Measurements from ENCODE around the gene DBF4. TPM values are rescaled to one million over a fixed set of nuclear protein-coding genes. Genes with fewer than 3 reads are reported as not detected.

DBF4 gene
- total and polyA plus RNA-seq, 10 of the 15 experiments (the other 5 are each of a cell fraction or from before 2014, with no cell fraction given), result 29.3 to 89.8 (median 62.4) TPM

DNA sequence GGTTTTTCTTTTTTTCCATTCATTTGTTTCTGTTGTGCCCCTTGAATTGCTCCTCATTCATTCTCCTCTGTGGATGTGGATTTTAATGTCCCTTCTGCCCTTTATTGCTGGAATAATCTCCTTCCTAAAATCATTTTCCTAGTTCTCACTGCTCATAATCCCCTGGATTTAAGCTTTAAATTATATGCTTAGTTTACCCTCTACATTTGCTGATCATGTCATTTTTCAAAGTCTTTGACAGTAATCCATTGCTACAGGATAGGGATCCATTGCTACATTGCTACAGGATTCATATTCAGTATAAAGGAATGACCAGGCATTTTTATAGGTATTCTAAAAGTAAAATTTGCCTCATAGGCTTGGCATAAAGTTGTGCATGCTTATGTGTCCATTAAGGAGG lies 72.1 kb downstream of the DBF4 start:
- SMC1A ChIA-PET (ENCODE audit: uncharacterized antibody, unreplicated experiment), result interaction anchor here (1.4 to 1.6 kb wide), 2 partner anchors 16 to 68 kb away, joined by 3 to 4 read pairs; no protein-coding TSS in a partner anchor
- intact Hi-C loops (cut with micrococcal nuclease; ENCODE audit: unreplicated experiment) (no loop called here), in situ Hi-C loops (cut with MboI) (no loop called here)
- Histone ChIP-seq H3K4me3 (no peak overlapping the region), H3K27ac (ENCODE audit: control insufficient read depth, insufficient read depth) (no peak overlapping the region), H3K9me3 (replicated peaks; ENCODE audit: control insufficient read depth, insufficient read depth, low read length) (no peaks in the 10 kb centered on the region; the same call in 2 of the 3 replicates), H2AFZ (ENCODE audit: control insufficient read depth, low read depth, low read length) (no peak overlapping the region), H3K79me2 (ENCODE audit: control insufficient read depth, insufficient read depth, low read length) (peaks cover 1% of the 10 kb centered on the region), H3K4me1 (ENCODE audit: control insufficient read depth, insufficient read depth, low read length) (peaks cover 6% of the 10 kb centered on the region; the same call in 1 of the 2 replicates), H3K36me3 (ENCODE audit: control insufficient read depth in 2 of 2, insufficient read depth in 2 of 2, low read length in 1 of 2) (no peaks in the 10 kb centered on the region), H3K9ac (ENCODE audit: control insufficient read depth, insufficient read depth, low read length) (no peak overlapping the region), H3K27me3 (replicated peaks in 1 of 2; ENCODE audit: control insufficient read depth in 2 of 2, insufficient read depth in 2 of 2, low read length in 1 of 2) (no peaks in the 10 kb centered on the region), H3K4me2 (ENCODE audit: control insufficient read depth, insufficient read depth) (no peak overlapping the region), H4K20me1 (ENCODE audit: control insufficient read depth, insufficient read depth) (no peaks in the 10 kb centered on the region)
- ATAC-seq (no peak), FAIRE-seq (no peak), DNase-seq (ENCODE audit: low read depth, low spot score) (no peak)
- TF ChIP-seq ZNF384 (IDR thresholded peaks at IDR 0.05; ENCODE audit: borderline replicate concordance, low read depth, low read length) (no peak), IRF4 (IDR thresholded peaks at IDR 0.05; ENCODE audit: low read depth, low read length) (no peak), ZNF207 (IDR thresholded peaks at IDR 0.05; ENCODE audit: borderline replicate concordance) (no peak), SRF (IDR thresholded peaks at IDR 0.05; ENCODE audit: low read depth in 2 of 2, low read length in 2 of 2) (no peak), TAF1 (IDR thresholded peaks at IDR 0.05; ENCODE audit: borderline replicate concordance, low read depth, low read length) (no peak), CBFB (IDR thresholded peaks at IDR 0.05; ENCODE audit: low read depth) (no peak), HCFC1 (IDR thresholded peaks at IDR 0.05; ENCODE audit: low read length) (no peak), NFXL1 (IDR thresholded peaks at IDR 0.05; ENCODE audit: borderline replicate concordance) (no peak), POLR2AphosphoS2 (IDR thresholded peaks at IDR 0.05; ENCODE audit: low read depth, low read length) (no peak)
- TF ChIP-seq, protein P1, sequence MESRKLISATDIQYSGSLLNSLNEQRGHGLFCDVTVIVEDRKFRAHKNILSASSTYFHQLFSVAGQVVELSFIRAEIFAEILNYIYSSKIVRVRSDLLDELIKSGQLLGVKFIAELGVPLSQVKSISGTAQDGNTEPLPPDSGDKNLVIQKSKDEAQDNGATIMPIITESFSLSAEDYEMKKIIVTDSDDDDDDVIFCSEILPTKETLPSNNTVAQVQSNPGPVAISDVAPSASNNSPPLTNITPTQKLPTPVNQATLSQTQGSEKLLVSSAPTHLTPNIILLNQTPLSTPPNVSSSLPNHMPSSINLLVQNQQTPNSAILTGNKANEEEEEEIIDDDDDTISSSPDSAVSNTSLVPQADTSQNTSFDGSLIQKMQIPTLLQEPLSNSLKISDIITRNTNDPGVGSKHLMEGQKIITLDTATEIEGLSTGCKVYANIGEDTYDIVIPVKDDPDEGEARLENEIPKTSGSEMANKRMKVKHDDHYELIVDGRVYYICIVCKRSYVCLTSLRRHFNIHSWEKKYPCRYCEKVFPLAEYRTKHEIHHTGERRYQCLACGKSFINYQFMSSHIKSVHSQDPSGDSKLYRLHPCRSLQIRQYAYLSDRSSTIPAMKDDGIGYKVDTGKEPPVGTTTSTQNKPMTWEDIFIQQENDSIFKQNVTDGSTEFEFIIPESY (IDR thresholded peaks at IDR 0.05), result no peak
- TF ChIP-seq, protein P2, sequence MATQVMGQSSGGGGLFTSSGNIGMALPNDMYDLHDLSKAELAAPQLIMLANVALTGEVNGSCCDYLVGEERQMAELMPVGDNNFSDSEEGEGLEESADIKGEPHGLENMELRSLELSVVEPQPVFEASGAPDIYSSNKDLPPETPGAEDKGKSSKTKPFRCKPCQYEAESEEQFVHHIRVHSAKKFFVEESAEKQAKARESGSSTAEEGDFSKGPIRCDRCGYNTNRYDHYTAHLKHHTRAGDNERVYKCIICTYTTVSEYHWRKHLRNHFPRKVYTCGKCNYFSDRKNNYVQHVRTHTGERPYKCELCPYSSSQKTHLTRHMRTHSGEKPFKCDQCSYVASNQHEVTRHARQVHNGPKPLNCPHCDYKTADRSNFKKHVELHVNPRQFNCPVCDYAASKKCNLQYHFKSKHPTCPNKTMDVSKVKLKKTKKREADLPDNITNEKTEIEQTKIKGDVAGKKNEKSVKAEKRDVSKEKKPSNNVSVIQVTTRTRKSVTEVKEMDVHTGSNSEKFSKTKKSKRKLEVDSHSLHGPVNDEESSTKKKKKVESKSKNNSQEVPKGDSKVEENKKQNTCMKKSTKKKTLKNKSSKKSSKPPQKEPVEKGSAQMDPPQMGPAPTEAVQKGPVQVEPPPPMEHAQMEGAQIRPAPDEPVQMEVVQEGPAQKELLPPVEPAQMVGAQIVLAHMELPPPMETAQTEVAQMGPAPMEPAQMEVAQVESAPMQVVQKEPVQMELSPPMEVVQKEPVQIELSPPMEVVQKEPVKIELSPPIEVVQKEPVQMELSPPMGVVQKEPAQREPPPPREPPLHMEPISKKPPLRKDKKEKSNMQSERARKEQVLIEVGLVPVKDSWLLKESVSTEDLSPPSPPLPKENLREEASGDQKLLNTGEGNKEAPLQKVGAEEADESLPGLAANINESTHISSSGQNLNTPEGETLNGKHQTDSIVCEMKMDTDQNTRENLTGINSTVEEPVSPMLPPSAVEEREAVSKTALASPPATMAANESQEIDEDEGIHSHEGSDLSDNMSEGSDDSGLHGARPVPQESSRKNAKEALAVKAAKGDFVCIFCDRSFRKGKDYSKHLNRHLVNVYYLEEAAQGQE (IDR thresholded peaks at IDR 0.05; ENCODE audit: low read depth, low read length), result no peak
- TF ChIP-seq, protein P3, sequence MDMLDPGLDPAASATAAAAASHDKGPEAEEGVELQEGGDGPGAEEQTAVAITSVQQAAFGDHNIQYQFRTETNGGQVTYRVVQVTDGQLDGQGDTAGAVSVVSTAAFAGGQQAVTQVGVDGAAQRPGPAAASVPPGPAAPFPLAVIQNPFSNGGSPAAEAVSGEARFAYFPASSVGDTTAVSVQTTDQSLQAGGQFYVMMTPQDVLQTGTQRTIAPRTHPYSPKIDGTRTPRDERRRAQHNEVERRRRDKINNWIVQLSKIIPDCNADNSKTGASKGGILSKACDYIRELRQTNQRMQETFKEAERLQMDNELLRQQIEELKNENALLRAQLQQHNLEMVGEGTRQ (IDR thresholded peaks at IDR 0.05; ENCODE audit: borderline replicate concordance, low read depth, low read length), result no peak
- TF ChIP-seq, protein P4, sequence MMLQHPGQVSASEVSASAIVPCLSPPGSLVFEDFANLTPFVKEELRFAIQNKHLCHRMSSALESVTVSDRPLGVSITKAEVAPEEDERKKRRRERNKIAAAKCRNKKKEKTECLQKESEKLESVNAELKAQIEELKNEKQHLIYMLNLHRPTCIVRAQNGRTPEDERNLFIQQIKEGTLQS (IDR thresholded peaks at IDR 0.05; ENCODE audit: borderline replicate concordance, extremely low read depth, low read depth, low read length), result no peak
- TF ChIP-seq, protein P5, sequence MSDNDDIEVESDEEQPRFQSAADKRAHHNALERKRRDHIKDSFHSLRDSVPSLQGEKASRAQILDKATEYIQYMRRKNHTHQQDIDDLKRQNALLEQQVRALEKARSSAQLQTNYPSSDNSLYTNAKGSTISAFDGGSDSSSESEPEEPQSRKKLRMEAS (IDR thresholded peaks at IDR 0.05; ENCODE audit: low read depth, low read length), result no peak
- POLR2A ChIA-PET, result interaction anchor here (1.2 kb wide), 1 partner anchor 11 kb away, joined by 3 read pairs; no protein-coding TSS in a partner anchor
- RAD21 ChIA-PET (ENCODE audit: unreplicated experiment), result no interaction called here
- no TSS peak for BruUV-seq (replicated peaks)
- CTCF ChIA-PET, result no interaction called here

All from GM12878 (cell line).